SK-N-SH treated with all-trans-retinoic acid at 6 μM for 48 hours (cell line): ENCODE results near the gene PMEL.

Experiments
- ATAC-seq: fragments of 200-7000 bp; cut with Tn5 transposase; 3 replicates; pipeline ENCODE4 v1.9.1; 2020; ENCODE audit warnings: mild to moderate bottlenecking, moderate library complexity
- ARNTL ChIP-seq: fragments of 450-650 bp; formaldehyde crosslinking; IDR thresholded peaks from 2 replicates; pipeline ENCODE4 v1.5.0; 2020; ENCODE audit warnings: low read depth, mild to moderate bottlenecking, moderate library complexity, borderline replicate concordance
- BACH2 ChIP-seq: fragments of 250-450 bp; sonication (Bioruptor Pico); IDR thresholded peaks from 2 replicates; pipeline ENCODE4 v1.9.0; 2021; ENCODE audit warnings: mild to moderate bottlenecking, borderline replicate concordance
- CREB5 ChIP-seq: fragments of 250-450 bp; sonication (Bioruptor Pico); IDR thresholded peaks from 2 replicates; pipeline ENCODE4 v1.5.1; 2020; ENCODE audit warnings: low read depth, mild to moderate bottlenecking, moderate library complexity
- CSDC2 ChIP-seq: fragments of 250-450 bp; sonication (Bioruptor Pico); IDR thresholded peaks from 2 replicates; pipeline ENCODE4 v1.5.0; 2020; ENCODE audit warnings: mild to moderate bottlenecking, moderate library complexity
- CSRNP3 ChIP-seq: fragments of 250-450 bp; sonication (Bioruptor Pico); IDR thresholded peaks from 2 replicates; pipeline ENCODE4 v1.5.1; 2021; ENCODE audit warnings: mild to moderate bottlenecking, moderate library complexity
- ISL1 ChIP-seq: fragments of 250-450 bp; sonication (Bioruptor Pico); IDR thresholded peaks from 2 replicates; pipeline ENCODE4 v2.1.2; 2022; ENCODE audit warnings: mild to moderate bottlenecking, moderate library complexity
- POU6F1 ChIP-seq: fragments of 250-450 bp; sonication (Bioruptor Pico); IDR thresholded peaks from 2 replicates; pipeline ENCODE4 v1.8.0; 2021; ENCODE audit warnings: low read depth, mild to moderate bottlenecking, moderate library complexity, borderline replicate concordance
- PPARA ChIP-seq: fragments of 250-450 bp; sonication (Bioruptor Pico); IDR thresholded peaks from 2 replicates; pipeline ENCODE4 v1.5.0; 2020; ENCODE audit warnings: mild to moderate bottlenecking, borderline replicate concordance
- RARB ChIP-seq: fragments of 250-450 bp; sonication (Bioruptor Pico); IDR thresholded peaks from 2 replicates; pipeline ENCODE4 v1.8.0; 2021; ENCODE audit warnings: mild to moderate bottlenecking, moderate library complexity
- SNAI2 ChIP-seq: fragments of 250-450 bp; sonication (Bioruptor Pico); IDR thresholded peaks from 2 replicates; pipeline ENCODE4 v1.5.0; 2020; ENCODE audit warnings: mild to moderate bottlenecking, moderate library complexity
- TCF4 ChIP-seq: fragments of 250-450 bp; sonication (Bioruptor Pico); IDR thresholded peaks from 2 replicates; pipeline ENCODE4 v1.8.0; 2021; ENCODE audit warnings: mild to moderate bottlenecking, moderate library complexity, borderline replicate concordance
- TSHZ2 ChIP-seq: fragments of 250-450 bp; sonication (Bioruptor Pico); IDR thresholded peaks from 2 replicates; pipeline ENCODE4 v1.5.0; 2020; ENCODE audit warnings: mild to moderate bottlenecking, moderate library complexity
- ZC3H10 ChIP-seq: fragments of 250-450 bp; sonication (Bioruptor Pico); IDR thresholded peaks from 2 replicates; pipeline ENCODE4 v1.5.1; 2021; ENCODE audit warnings: mild to moderate bottlenecking, moderate library complexity
- ZNF565 ChIP-seq: fragments of 450-650 bp; formaldehyde crosslinking; conservative IDR thresholded peaks from 2 replicates; pipeline ENCODE4 v1.5.0; 2020; ENCODE audit warnings: low read depth, mild to moderate bottlenecking, moderate library complexity
- ZNF70 ChIP-seq: fragments of 450-650 bp; formaldehyde crosslinking; IDR thresholded peaks from 2 replicates; pipeline ENCODE4 v1.5.0; 2020; ENCODE audit warnings: mild to moderate bottlenecking, moderate library complexity
- ZNF8 ChIP-seq: fragments of 450-650 bp; formaldehyde crosslinking; IDR thresholded peaks from 2 replicates; pipeline ENCODE4 v1.5.0; 2020; ENCODE audit warnings: mild to moderate bottlenecking, moderate library complexity

PMEL gene

GRCh38 chr12:55934773-55935172, 31.1 kb downstream of the PMEL start:
- no peak for ATAC-seq
- no peak for TF ChIP-seq ZNF8 (CRISPR knock-in tag)
- TF ChIP-seq SNAI2 (CRISPR knock-in tag): no peak

- TF ChIP-seq ARNTL (no peak), SNAI2 (CRISPR knock-in tag) (no peak), POU6F1 (no peak), CSRNP3 (CRISPR knock-in tag) (no peak), ZNF70 (no peak)
- TF ChIP-seq, all 23 proteins: peak for 0
- no peak for ATAC-seq
Measured at GRCh38 chr12:55933799-55934742, 31.8 kb downstream of the PMEL start.

GRCh38 chr12:55933169-55933798, 32.6 kb downstream of the PMEL start:
- TF ChIP-seq PPARA (CRISPR knock-in tag): no peak
- no peak for TF ChIP-seq POU6F1
- TF ChIP-seq ZNF70: no peak
- TF ChIP-seq TSHZ2: no peak
- TF ChIP-seq ISL1: no peak
- no peak for TF ChIP-seq BACH2 (CRISPR knock-in tag)
- no peak for TF ChIP-seq CSRNP3 (CRISPR knock-in tag)
- TF ChIP-seq, all 23 proteins: peak for 0
- ATAC-seq: peak; percentile 10; the same call in 2 of the 3 replicates

GRCh38 chr12:55932551-55932910, 33.3 kb downstream of the PMEL start:
- TF ChIP-seq CSRNP3 (CRISPR knock-in tag) (no peak), ZNF565 (CRISPR knock-in tag) (no peak), POU6F1 (no peak), TCF4 (no peak), CREB5 (no peak), SNAI2 (CRISPR knock-in tag) (no peak), ZNF8 (CRISPR knock-in tag) (no peak), BACH2 (CRISPR knock-in tag) (no peak), RARB (CRISPR knock-in tag) (no peak), ZNF70 (no peak), CSDC2 (no peak), ZC3H10 (CRISPR knock-in tag) (no peak)
- ATAC-seq: peak; percentile 14
